HUES6 (cell line): Measurements from ENCODE around the gene KIF18B.

Experiments used
- H3K27ac ChIP-seq: 2 replicates; pipeline ENCODE4 v1.7.0; 2013; ENCODE audit warnings: low read depth, mild to moderate bottlenecking, low read length, inconsistent platforms
- H3K27me3 ChIP-seq: 2 replicates; pipeline ENCODE4 v1.6.1; 2013; ENCODE audit warnings: low read length; ENCODE audit not compliant: control insufficient read depth, insufficient read depth
- H3K36me3 ChIP-seq: 2 replicates; pipeline ENCODE4 v1.6.1; 2013; ENCODE audit warnings: low read length; ENCODE audit not compliant: control insufficient read depth, insufficient read depth
- H3K4me1 ChIP-seq: 2 replicates; pipeline ENCODE4 v1.6.1; 2013; ENCODE audit warnings: low read length; ENCODE audit not compliant: control insufficient read depth, insufficient read depth
- H3K4me3 ChIP-seq: 2 replicates; pipeline ENCODE4 v1.5.1; 2013; ENCODE audit warnings: low read depth, low read length
- H3K9ac ChIP-seq: one replicate; pipeline ENCODE4 v1.6.1; 2013; ENCODE audit warnings: mild to moderate bottlenecking, low read length
- H3K9me3 ChIP-seq: 2 replicates; pipeline ENCODE4 v1.6.1; 2013; ENCODE audit warnings: low read depth, low read length; ENCODE audit not compliant: control insufficient read depth, insufficient read depth

The KIF18B gene

DNA sequence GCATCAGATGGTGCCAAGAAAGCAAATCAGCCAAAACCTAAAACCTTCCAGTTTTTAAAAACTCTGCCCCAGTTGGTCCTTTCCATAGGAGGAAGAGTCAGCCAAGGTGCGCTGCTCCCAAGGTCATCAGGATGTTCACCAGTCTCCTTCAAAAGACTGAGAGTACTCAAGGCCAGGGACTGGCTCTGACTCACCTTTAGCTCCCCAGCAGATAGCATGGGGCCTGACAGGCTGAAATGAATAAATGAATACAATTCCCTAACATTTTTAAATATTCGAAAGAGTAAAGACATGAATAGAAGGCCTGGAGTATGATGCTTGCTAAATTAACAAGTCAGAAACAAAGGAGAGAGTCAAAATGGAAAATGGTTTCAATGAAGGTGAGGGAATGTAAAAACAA, 67.5 kb downstream of the KIF18B start:
- no peaks in the 10 kb centered on the region for H3K9me3 ChIP-seq
- no peaks in the 10 kb centered on the region for H3K4me1 ChIP-seq
- peaks cover 92% of the 10 kb centered on the region for H3K36me3 ChIP-seq
- H3K27me3 ChIP-seq, result no peaks in the 10 kb centered on the region
- H3K27ac ChIP-seq, result no peak overlapping the region
- no peak overlapping the region for H3K9ac ChIP-seq
- no peak overlapping the region for H3K4me3 ChIP-seq

DNA sequence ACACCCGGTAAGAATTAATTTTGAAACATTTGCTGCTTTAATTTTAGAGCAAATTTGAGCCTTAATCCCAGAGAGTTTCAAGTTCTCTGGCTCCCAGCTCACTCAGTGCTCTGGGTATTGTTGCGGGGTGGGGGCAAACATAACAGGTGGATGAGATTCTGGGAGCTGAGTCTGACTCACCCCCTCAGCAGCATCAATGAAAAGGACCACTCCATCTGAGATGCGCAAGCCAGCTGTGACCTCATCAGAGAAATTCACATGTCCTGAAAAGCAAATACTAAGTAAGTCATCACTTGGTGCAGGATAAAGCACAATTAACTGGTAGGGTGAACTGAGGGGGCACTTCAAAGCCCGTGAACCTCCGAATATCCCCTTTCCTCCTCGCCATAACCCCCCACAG, 68.2 kb downstream of the KIF18B start:
- no peak overlapping the region for H3K27ac ChIP-seq
- peaks cover 91% of the 10 kb centered on the region for H3K36me3 ChIP-seq
- H3K9me3 ChIP-seq, result no peaks in the 10 kb centered on the region
- no peaks in the 10 kb centered on the region for H3K27me3 ChIP-seq
- peak overlapping the region; percentile 16 for H3K9ac ChIP-seq
- H3K4me1 ChIP-seq, result no peaks in the 10 kb centered on the region
- no peak overlapping the region for H3K4me3 ChIP-seq

DNA sequence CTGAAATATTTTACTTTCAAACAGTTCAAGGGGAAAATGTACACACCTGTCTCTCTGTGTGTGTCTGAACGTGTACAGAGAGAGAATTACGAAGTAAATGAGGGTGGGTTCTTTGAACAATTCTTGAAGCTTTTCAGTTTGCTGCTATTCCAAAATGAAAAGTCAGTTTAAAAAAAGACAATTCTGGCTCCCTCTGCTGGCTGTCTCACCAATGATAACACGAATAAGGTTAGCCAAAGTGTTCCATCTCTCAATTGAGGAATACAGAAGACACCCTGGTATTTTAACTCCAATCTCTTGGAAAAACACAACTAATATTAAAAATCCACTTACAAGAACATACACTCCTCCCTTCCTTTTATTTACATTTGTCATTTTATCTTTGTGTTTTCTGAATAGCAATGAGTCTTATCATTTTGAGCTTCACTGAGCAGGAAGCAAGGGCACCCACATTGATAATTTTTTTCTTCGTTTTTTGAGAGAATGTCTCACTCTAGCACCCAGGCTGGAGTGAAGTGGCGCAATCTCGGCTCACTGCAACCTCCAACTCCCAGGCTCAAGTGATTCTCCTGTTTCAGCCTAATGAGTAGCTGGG, 68.8 kb downstream of the KIF18B start:
- Histone ChIP-seq H3K4me1 (no peaks in the 10 kb centered on the region), H3K36me3 (peaks cover 89% of the 10 kb centered on the region), H3K27ac (no peak overlapping the region), H3K9ac (no peak overlapping the region), H3K9me3 (no peaks in the 10 kb centered on the region), H3K27me3 (no peaks in the 10 kb centered on the region), H3K4me3 (no peak overlapping the region)

DNA sequence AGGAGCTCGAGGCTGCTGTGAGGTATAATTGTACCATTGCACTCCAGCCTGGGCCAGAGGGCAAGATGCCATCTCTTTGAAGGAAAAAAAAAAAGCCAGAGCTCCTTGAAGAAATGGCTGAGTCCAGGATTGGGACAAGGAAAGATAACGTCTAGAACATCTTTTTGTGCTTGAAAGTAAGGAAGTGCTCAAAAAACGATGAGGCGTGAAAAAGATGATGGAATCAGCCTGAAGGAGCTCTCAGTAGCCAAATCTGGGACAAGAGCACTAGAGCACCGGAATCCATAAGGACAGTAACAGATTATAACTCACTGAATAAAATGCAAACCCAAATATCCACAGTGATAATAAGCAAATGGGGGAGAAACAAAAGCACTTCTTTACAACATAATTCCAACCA, 70.5 kb downstream of the KIF18B start:
- no peaks in the 10 kb centered on the region for H3K9me3 ChIP-seq
- H3K36me3 ChIP-seq, result peaks cover 88% of the 10 kb centered on the region
- H3K27me3 ChIP-seq, result no peaks in the 10 kb centered on the region
- no peak overlapping the region for H3K4me3 ChIP-seq
- H3K9ac ChIP-seq, result no peak overlapping the region
- H3K27ac ChIP-seq, result no peak overlapping the region
- no peaks in the 10 kb centered on the region for H3K4me1 ChIP-seq

DNA sequence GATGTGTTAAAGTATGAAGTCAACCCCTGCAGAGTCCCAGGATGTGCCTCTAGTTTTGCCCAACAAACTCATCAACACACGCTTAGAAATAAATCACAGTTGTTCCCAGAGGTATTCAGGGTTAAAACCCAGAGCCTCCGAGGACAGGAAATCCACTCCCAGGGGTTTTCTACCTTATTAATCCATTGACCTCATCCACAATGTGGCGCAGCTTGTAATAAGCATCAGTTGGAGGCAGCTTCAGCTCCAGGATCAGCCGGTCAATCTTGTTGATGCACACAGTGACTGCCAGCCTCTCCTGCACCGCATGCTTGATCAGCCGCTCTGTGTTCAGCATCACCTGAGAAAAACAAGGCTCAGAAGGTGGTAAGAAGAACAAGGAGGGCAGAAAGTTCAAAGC, 71.8 kb downstream of the KIF18B start:
- Histone ChIP-seq H3K4me3 (no peak overlapping the region), H3K36me3 (peaks cover 83% of the 10 kb centered on the region), H3K27me3 (no peaks in the 10 kb centered on the region), H3K27ac (no peak overlapping the region), H3K9me3 (no peaks in the 10 kb centered on the region), H3K4me1 (no peaks in the 10 kb centered on the region), H3K9ac (no peak overlapping the region)
